Prostate gland (tissue), 2 donors: ENCODE results near the gene KIAA0825.

Source experiments
- POLR2A ChIP-seq: fragments of 450-650 bp; IDR thresholded peaks from one replicate; pipeline ENCODE4 v1.6.1; 2016; ENCODE audit warnings: antibody characterized with exemption, mild to moderate bottlenecking
- POLR2AphosphoS5 ChIP-seq: sonication (generic); formaldehyde crosslinking; IDR thresholded peaks from one replicate; pipeline ENCODE4 v1.6.1; 2017; ENCODE audit warnings: antibody characterized with exemption
- TF ChIP-seq, protein P1 (sequence below), 4 experiments: fragments of 200-600 bp in 2 of 4; fragments of 450-650 bp in 2 of 4; sonication (generic) in 2 of 4; IDR thresholded peaks; 1 replicate in 3 of 4; 2 replicates in 1 of 4; pipeline ENCODE4 v1.5.1; 2016 to 2019; ENCODE audit warnings: antibody characterized with exemption in 4 of 4, mild to moderate bottlenecking in 2 of 4, moderate library complexity in 2 of 4

DNA sequence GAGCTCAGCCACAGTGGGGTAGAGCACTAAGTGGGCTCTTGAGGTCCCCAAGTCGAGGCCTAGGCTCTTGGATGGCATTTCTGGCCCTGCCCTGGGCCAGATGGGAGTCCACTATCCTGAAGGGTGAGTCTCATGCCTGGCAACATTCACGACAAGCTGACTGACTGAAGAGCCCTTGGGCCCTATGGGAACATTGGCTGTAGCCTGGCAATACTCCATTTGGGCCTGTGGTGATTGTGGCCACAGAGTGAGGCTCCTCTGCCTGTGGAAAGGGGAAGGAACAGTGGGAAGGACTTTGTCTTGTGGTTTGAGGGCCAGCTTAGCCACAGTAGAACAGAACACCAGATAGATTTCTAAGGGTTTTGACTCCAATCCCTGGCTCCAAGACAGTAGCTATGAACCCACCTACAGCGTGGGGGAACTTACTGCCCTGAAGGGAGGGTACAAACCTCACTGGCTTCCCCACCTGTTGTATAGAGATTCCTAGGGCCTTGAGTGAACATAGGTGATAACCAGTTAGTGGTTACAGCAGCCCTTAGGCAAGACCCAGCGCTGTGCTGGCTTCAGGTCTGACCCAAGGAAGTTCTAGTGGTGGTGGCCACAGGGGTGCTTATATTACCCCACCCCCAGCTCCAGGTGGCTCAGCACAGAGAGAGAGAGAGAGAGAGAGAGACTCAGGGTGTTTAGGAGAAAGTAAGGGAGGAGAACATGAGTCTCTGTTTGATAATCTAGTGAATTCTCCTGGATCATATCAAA lies 72.4 kb downstream of the KIAA0825 start:
- TF ChIP-seq, protein P1, sequence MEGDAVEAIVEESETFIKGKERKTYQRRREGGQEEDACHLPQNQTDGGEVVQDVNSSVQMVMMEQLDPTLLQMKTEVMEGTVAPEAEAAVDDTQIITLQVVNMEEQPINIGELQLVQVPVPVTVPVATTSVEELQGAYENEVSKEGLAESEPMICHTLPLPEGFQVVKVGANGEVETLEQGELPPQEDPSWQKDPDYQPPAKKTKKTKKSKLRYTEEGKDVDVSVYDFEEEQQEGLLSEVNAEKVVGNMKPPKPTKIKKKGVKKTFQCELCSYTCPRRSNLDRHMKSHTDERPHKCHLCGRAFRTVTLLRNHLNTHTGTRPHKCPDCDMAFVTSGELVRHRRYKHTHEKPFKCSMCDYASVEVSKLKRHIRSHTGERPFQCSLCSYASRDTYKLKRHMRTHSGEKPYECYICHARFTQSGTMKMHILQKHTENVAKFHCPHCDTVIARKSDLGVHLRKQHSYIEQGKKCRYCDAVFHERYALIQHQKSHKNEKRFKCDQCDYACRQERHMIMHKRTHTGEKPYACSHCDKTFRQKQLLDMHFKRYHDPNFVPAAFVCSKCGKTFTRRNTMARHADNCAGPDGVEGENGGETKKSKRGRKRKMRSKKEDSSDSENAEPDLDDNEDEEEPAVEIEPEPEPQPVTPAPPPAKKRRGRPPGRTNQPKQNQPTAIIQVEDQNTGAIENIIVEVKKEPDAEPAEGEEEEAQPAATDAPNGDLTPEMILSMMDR (IDR thresholded peaks at IDR 0.05) = no peak
- TF ChIP-seq POLR2A (no peak), POLR2AphosphoS5 (no peak)
